Measurements from ENCODE around the gene SGPL1.

Gene SGPL1

GRCh38 chr10:70814126-70814525, 1.6 kb upstream of the SGPL1 start:
- no peak for DNase-seq

- peak; percentile 20 for DNase-seq
These were observed 609 bp downstream of the SGPL1 start for GRCh38 chr10:70816220-70816894.

DNA sequence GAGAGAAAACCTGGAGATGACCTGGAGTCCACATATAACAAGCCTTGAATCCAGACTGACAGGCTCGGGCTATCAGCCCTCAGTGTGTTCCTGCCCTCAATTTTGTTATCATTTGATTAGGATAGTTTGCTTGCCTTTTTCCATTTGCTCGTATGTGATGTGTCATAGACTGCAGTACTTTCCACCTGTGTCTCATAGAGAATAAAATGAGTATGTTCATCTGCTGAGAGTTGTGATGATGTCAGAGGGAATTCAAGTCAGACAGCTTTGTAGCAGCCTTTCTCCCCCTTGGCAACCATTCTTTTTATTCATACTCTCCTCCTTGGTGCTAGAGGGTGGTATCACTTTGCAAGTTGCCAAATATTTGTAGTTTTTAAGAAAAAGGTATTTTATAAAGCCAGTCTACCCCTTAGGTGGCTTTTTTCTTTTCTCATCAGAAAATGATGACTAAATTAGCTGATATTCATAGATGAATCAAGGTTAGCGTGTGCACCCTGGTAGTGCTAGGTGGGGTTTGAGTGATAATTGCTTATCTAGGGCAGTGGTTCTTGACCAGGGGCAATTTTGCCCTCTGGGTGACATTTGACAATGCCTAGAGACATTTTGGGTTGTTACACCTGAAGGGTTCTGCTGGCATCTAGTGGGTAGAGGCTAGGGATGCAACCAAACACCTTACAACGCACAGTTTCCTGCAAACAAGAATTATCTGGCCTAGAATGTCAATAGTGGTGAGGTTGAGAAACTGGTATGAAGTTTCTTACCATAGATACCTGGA, 5.4 kb downstream of the SGPL1 start:
- no peak for DNase-seq

DNA sequence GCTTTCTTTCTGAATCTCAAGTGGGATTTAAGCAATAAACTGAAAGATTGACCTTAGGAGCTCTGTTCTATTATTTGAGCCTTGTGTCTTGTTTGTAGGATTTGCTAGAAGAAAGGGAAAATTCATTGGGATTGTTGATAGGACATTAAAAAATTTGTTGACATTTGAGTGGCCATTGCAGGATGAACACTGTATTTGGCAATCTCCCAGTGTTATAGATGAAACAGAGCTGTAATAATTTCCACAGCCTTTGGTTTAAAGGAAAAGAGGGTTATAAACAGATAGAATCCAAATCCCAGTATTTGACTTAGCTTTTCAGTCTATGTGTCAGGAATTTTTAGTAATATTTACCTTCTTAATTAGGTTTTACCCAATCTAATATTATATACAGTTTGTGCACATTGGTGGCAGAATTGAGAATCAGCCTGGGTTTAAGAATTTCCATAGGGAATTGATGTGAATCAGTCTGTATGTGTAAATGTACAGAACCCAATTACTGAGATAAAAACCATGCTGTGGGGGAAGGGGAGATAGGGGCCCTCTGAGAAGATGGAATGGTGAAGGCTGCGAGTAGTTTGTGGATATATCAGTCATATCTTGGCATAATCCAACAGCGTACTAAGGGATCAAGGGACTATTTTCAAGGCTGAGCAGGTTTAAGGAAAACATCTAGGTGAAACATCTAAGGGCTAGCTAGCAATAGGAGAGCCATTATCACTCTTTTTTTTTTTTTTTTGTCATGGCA, 6.5 kb downstream of the SGPL1 start:
- DNase-seq, result no peak

DNA sequence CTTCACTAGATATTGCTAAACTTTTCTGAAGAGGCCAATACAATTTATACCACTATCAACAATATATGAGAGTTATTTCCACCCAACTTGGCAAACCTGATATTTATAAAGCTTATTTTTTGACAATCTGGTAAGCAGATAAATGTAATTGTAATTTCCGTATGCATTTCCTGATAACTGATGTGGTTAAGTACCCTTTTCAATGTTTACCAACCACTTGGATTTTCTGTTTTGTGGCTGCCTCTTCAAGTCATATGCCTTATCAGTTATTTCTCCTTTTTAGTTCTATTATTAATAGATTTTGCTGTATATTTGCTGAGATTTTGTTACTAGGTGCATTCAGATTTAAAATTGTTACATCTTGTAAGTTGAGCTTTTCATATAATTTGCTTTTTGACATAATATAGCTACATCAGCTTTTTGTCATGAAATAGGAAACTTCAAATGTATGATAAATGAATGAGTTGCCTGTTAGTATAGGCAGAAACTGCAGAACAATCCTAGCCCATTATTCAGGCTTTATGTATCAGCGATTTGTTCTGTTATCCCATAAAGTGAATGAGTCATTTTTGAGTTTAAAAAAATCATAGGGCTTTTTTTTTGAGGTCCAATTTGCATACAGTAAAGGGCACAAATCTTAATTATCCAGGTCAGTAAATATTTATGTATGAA, 11.5 kb downstream of the SGPL1 start:
- no peak for DNase-seq

DNA sequence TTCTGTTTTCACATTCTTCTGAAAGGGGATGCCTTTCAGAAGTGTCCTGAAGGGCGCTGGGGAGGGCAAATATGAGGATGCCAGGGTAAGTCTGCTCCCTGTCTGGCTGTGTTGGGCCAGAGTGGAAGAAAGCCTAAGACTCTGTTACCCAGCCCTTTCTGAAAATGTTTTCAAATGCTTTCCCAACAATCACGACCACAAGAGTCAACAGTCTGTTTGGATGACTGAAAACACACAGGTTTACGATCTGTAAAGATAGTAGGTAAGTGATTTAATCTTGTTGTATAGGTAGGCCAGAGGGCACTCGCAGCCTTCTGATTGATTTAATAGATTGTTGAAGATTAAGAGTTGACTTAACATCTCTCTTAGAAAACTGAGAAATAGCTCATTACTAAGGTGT, 13.2 kb downstream of the SGPL1 start:
- DNase-seq, result no peak

DNA sequence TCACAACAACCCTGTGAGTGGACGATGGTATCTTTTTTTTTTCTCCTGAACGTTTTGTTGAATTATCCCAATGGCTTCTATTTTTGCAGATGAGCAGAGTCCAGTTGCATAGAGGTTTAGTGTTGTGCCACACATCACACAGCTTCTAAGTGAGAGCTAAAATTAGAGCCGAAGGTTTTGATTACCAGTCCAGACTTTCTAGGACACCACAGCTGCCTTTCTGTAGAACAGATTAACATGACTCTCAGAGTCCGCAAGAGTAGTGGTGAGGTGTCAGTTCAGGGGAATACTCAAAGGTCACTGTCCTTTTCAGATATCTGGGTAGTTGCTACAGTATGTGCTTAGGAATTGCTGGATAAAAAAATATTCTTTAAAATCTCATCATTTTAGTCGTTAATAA, 13.8 kb downstream of the SGPL1 start:
- no peak for DNase-seq

GRCh38 chr10:70830164-70830563, 14.4 kb downstream of the SGPL1 start:
- DNase-seq, result no peak

GRCh38 chr10:70832221-70832620, 16.5 kb downstream of the SGPL1 start:
- DNase-seq, result no peak

- no peak for DNase-seq
These were observed 17.2 kb downstream of the SGPL1 start for GRCh38 chr10:70832852-70833528.

- no peak for DNase-seq
These were observed 17.9 kb downstream of the SGPL1 start for GRCh38 chr10:70833601-70834000.

DNA sequence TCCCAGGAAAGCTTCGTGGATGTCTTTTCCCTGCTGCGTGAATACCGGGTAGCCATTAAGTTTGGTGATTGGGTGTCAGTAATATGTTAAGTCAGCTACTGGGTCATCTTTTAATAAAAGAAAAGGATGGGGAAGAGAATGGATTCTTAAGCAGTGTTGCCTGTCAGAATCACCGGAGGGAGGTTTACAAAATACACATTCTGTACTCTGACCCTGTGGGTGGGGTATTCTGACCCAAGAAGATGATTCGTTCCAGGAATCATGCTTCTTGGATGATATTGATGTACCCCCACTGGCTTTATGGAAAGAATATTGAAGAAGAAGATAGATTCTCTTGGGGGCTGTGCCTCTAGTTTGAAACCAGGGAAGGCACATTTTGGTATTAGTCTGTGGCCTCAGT, 18.3 kb downstream of the SGPL1 start:
- no peak for DNase-seq

DNA sequence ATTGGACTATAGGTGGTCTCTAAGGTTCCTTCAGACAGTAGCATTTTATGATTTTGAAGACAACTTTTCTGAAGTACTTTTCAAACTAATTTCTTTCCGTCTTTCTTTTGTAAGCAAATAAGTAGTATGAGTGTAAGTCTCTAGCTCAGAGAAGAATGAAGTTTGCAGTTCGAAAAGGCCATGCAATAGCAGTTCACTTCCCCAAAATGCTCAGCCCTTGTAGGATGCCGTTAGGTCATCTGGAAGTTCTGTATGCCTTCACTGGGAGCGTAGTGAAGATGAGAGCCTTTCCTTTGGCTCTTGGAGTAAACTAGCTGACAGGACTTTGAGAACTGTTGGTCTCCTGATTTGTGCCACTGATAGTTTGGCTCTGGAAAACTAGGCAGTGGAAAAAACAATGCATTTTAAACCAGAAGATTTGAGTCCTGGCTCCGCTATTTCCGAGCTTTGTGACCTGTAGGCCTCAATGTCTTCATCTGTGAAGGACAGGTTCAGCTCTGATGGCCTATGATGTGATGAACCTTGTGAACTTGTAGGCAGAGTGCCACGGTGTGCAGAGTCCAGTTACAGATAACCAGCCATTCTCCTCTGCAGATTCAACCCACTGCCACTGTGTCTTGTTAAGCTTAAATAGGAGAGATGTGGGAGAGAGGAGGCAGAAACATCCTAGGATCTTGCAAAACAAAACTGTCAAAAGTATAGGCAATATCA, 18.8 kb downstream of the SGPL1 start:
- no peak for DNase-seq

DNA sequence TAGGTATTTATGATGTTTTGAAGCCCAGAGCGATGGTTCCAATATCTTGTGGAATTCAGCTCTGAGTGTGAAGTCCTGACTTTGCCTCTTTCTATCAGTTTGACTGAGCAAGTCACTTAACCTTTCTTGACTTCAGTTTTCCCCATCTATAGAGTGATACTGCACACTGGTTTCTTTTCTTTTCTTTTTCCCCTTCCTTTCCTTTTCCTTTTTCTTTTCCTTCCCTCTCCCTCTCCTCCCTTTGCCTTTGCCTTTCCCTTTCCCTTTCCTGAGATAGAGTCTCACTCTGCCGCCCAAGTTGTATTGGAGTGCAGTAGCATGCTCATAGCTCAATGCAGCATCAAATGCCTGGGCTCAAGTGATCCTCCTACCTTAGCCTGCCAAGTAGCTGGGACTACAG, 20.6 kb downstream of the SGPL1 start:
- DNase-seq, result no peak

DNA sequence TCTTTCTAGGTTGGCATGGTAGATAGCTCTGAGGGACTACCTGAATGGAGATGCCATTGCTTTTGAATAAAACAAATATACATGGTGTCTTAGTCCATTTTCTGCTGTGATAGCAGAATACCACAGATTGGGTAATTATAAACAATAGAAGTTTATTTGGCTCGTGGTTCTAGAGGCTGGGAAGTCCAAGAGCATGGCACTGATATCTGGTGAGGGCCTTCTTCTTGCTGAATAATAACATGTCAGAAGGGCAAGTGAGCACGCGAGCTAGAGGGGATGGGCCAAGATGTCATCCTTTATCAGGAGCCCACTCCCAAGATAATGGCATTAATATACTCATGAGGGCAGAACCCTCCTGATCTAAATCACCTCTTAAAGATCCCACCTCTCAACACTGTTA, 21.9 kb downstream of the SGPL1 start:
- DNase-seq, result no peak

DNA sequence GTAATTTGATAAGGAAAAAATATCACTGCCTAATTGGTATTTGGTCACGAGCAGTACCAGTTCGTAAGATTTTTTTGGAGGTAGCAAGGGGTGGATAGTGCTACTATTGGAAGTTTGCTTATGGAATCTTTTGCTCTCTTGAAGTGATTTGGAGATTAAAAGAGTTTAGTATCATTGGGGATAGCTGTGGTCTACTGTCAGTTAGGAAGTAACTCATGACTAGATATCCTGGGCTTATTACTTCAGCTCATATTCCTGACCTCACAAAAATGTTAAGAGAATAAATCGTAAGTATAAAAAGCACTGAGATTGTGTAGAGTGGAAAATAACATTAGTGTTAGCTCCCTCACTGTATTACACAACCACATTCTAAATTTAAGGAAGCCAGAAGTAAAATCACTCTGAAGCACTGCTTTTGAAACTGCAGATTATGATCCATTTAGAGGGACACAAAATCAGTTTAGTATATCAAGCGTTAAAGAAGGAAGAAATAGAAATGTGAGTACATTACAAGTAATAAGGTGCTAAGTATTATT, 22.6 kb downstream of the SGPL1 start:
- no peak for DNase-seq

DNA sequence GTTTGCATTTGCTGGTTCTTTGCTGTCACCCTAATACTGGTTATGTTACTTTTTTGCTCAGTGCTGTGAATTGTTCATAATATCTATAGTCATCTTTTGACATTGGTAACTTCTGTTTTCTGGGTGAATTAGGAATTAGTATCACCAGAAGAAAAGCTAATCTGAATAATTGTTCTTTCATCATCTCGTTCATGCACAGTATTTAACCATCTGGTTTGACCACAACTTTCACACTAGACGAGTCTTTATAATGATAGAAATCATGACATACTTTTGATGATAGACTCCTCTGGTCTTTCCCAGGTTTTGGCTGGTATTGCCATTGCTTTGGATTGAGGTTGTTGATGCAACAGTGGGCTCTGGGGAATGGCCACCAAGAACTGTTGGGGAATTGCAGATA, 25.1 kb downstream of the SGPL1 start:
- DNase-seq, result no peak

DNA sequence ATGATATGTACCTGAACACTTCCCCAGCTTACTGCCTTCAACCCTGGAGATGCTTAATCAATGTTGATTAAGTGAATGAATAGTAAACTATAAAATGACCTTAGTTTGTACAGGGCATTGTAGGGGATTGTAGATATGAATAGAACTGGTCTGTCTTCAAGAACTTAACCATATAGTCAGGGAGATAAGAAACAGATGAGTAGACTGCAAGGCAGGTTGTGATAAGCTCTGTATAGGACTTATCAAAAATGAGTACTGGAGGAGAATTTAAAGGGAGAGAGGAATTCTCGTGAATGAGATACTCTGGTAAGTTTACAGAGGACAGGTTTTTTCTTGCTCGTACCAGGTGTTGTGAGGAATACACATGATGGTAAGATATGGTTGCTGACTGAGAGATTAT, 27.6 kb downstream of the SGPL1 start:
- no peak for DNase-seq

- DNase-seq, result no peak
These were observed 28.2 kb downstream of the SGPL1 start for GRCh38 chr10:70843776-70844489.

- no peak for DNase-seq
These were observed 29.5 kb downstream of the SGPL1 start for GRCh38 chr10:70845256-70845655.

- DNase-seq, result no peak
These were observed 30.1 kb downstream of the SGPL1 start for GRCh38 chr10:70845816-70846215.
